ENCODE results near the gene CCS.

DNA sequence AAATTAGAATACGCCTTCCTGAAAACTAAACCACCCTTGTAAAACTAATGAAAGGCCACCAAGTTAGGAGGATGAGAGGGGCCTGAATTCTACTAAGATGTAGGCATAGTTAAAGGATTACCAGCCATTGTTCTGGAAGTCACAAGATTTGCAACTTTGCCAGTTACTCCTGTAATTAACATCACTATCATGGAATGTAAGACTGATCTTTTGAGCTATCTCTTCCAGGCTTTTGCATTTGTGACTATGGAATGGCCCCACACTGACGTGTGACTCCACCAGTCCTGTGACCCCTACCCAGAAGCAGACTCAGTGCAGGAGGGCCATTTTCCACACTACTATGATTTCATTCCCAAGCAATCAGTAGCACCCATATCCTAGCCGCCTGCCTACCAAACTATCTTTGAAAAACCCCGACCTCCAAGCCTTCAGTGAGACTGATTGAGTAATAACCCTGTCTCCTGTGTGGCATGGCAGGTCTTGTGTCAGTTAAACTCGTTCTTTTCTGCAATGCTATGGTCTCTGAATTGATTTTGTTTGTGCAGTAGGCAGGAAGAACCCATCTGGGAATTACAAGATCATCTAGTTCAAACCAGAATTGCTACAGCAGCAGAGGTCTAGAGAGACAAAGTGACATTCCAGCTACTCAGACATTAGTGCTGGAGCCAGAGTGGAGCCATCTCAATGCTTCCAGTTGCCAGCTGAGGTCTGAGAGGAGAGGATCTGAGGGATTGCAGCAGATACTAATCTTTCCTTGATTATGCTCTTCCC is 22.7 kb upstream of the CCS start:
- no peak for TF ChIP-seq BHLHE40 (IDR thresholded peaks at IDR 0.05; ENCODE audit: borderline replicate concordance)
- no peak for TF ChIP-seq L3MBTL2 (conservative IDR thresholded peaks at IDR 0.05)
- no peak for TF ChIP-seq ELF4 (IDR thresholded peaks at IDR 0.05)
- no peak for TF ChIP-seq LEF1 (IDR thresholded peaks at IDR 0.05; ENCODE audit: borderline replicate concordance)
- TF ChIP-seq ZNF384 (IDR thresholded peaks at IDR 0.05) = no peak
- no peak for TF ChIP-seq SP1 (IDR thresholded peaks at IDR 0.05)
- TF ChIP-seq FOXM1 (IDR thresholded peaks at IDR 0.05; ENCODE audit: borderline replicate concordance) = no peak
- no peak for TF ChIP-seq FOXK2 (IDR thresholded peaks at IDR 0.05)
- TF ChIP-seq FOXA1 (IDR thresholded peaks at IDR 0.05) = no peak
- TF ChIP-seq, protein P1, sequence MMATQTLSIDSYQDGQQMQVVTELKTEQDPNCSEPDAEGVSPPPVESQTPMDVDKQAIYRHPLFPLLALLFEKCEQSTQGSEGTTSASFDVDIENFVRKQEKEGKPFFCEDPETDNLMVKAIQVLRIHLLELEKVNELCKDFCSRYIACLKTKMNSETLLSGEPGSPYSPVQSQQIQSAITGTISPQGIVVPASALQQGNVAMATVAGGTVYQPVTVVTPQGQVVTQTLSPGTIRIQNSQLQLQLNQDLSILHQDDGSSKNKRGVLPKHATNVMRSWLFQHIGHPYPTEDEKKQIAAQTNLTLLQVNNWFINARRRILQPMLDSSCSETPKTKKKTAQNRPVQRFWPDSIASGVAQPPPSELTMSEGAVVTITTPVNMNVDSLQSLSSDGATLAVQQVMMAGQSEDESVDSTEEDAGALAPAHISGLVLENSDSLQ (IDR thresholded peaks at IDR 0.05) = no peak
- no peak for TF ChIP-seq HDGF (IDR thresholded peaks at IDR 0.05; ENCODE audit: borderline replicate concordance)
- no peak for TF ChIP-seq TARDBP (IDR thresholded peaks at IDR 0.05)
